Hematopoietic multipotent progenitor cell (in vitro differentiated cells): Measurements from ENCODE around the gene ARFIP2. TPM values are rescaled to one million over a fixed set of nuclear protein-coding genes. Genes with fewer than 3 reads are reported as not detected.

Source experiments
- DNase-seq, 3 donors: peaks; one replicate each; pipeline ENCODE4 v3.0.0-alpha.2; 2011 to 2015; ENCODE audit warnings: low read depth in 2 of 3, low spot score in 2 of 3
- total RNA-seq: library from RNA; depleted of rRNA; stranded (reverse); fragments of >200 nt; gene quantifications from one replicate; pipeline ENCODE4 v1.2.3, GENCODE V29; 2012

ARFIP2 gene
- total RNA-seq, 1 donor: 46.3 TPM

GRCh38 chr11:6483015-6483414 lies 1.9 kb upstream of the ARFIP2 start:
- no peak for DNase-seq

- no peak for DNase-seq
Observed at GRCh38 chr11:6482441-6482840, 1.3 kb upstream of the ARFIP2 start.

- no peak for DNase-seq
Observed at GRCh38 chr11:6481924-6482275, 769 bp upstream of the ARFIP2 start.

- no peak for DNase-seq
Observed at GRCh38 chr11:6480299-6480914, 724 bp downstream of the ARFIP2 start.

- DNase-seq: no peak
Observed at GRCh38 chr11:6476571-6476970, 4.6 kb downstream of the ARFIP2 start.

- DNase-seq: peak in 2 of 3 donors; percentile 12 to 14
Observed at GRCh38 chr11:6475936-6476335, 5.2 kb downstream of the ARFIP2 start.

GRCh38 chr11:6474806-6475500 lies 6.2 kb downstream of the ARFIP2 start:
- DNase-seq: no peak

GRCh38 chr11:6474413-6474792 lies 6.7 kb downstream of the ARFIP2 start:
- peak in 1 of 3 donors; percentile 15 for DNase-seq

GRCh38 chr11:6473451-6474412 lies 7.4 kb downstream of the ARFIP2 start, which contains the start of gene TRIM3:
TSS of gene TRIM3 (minus strand) at chr11:6473941. CDS start at chr11:6465695, 8,246 bp downstream.
- peak; percentile 31 to 78 (median 71) for DNase-seq

GRCh38 chr11:6472934-6473333 lies 8.2 kb downstream of the ARFIP2 start:
- DNase-seq: no peak

GRCh38 chr11:6469599-6469998 lies 11.5 kb downstream of the ARFIP2 start:
- no peak for DNase-seq

GRCh38 chr11:6468712-6469495 lies 12.2 kb downstream of the ARFIP2 start:
- peak in 2 of 3 donors; percentile 89 to 92 for DNase-seq

GRCh38 chr11:6459099-6459450 lies 22.1 kb downstream of the ARFIP2 start:
- DNase-seq: no peak

- no peak for DNase-seq
Observed at GRCh38 chr11:6458352-6459098, 22.6 kb downstream of the ARFIP2 start.

- no peak for DNase-seq
Observed at GRCh38 chr11:6457581-6458320, 23.4 kb downstream of the ARFIP2 start.

- no peak for DNase-seq
Observed at GRCh38 chr11:6456361-6457073, 24.6 kb downstream of the ARFIP2 start.

- no peak for DNase-seq
Observed at GRCh38 chr11:6455070-6455469, 26.1 kb downstream of the ARFIP2 start.

GRCh38 chr11:6453152-6453551 lies 28.0 kb downstream of the ARFIP2 start:
- DNase-seq: no peak

- DNase-seq: no peak
Observed at GRCh38 chr11:6452219-6452618, 28.9 kb downstream of the ARFIP2 start.
